HepG2 (cell line): ENCODE data around the gene MSH4. TPM values are rescaled to one million over a fixed set of nuclear protein-coding genes. Genes with fewer than 3 reads are reported as not detected.
"Not testable (repeated sequence)": the region's sequence is repeated elsewhere in the genome, so short reads cannot be mapped to it uniquely, and the experiment has no call there.

Experiments
- ATAC-seq: fragments of 200-7000 bp; cut with Tn5 transposase; 3 replicates; pipeline ENCODE4 v1.9.1; 2020; ENCODE audit warnings: mild to moderate bottlenecking, moderate library complexity
- BruUV-seq: library from RNA; stranded (reverse); fragments of 400-500 nt; replicated peaks from 2 replicates; lab custom pipeline; 2021; lab: Mats Ljungman, UMichigan
- CTCF ChIA-PET: fragments of 300-600 bp; formaldehyde crosslinking; extraction: SDS; loops from one replicate; lab custom pipeline; 2021; ENCODE audit warnings: low total read pairs, inconsistent platforms, low intra/inter-chr PET ratio; lab: Yijun Ruan, JAX
- POLR2A ChIA-PET: fragments of 350-600 bp; sonication (Branson Sonifier 250); formaldehyde crosslinking; loops from one replicate; lab custom pipeline; 2020; ENCODE audit warnings: antibody characterized with exemption, inconsistent platforms; lab: Yijun Ruan, JAX
- DNase-seq: peaks from one replicate; pipeline ENCODE4 v3.0.0-alpha.2; 2015; ENCODE audit warnings: low spot score
- FAIRE-seq: peaks from 3 replicates; lab custom pipeline; 2011; peaks lifted over from hg19 to GRCh38; lab: Jason Lieb, UNC
- H2AFZ ChIP-seq: one replicate; pipeline ENCODE4 v1.6.1; 2011; ENCODE audit warnings: low read length, inconsistent platforms
- H3K27ac ChIP-seq: fragments of 300-600 bp; 3 replicates; pipeline ENCODE4 v1.8.0; 2011; ENCODE audit warnings: mixed run types, mild to moderate bottlenecking, mixed read lengths, low read length, inconsistent platforms; ENCODE audit not compliant: insufficient read depth; ENCODE audit errors: extremely low read length
- H3K27me3 ChIP-seq, 2 experiments: fragments of 200-600 bp in 1 of 2; 2 replicates in 1 of 2; 3 replicates in 1 of 2; pipeline versions ENCODE4 v1.6.0 to v1.8.0; 2011; ENCODE audit warnings: low read length in 2 of 2, mild to moderate bottlenecking in 2 of 2, moderate library complexity in 2 of 2, inconsistent platforms in 1 of 2; ENCODE audit not compliant: insufficient read depth in 2 of 2, control insufficient read depth in 1 of 2
- H3K36me3 ChIP-seq, 2 experiments: fragments of 200-600 bp in 1 of 2; replicated peaks in 1 of 2; 2 replicates in 1 of 2; 3 replicates in 1 of 2; pipeline versions ENCODE4 v1.5.1 to v1.8.0; 2011; ENCODE audit warnings: low read length in 2 of 2, inconsistent platforms in 1 of 2; ENCODE audit not compliant: insufficient read depth in 2 of 2, control insufficient read depth in 1 of 2
- H3K4me1 ChIP-seq: 2 replicates; pipeline ENCODE4 v1.5.1; 2012; ENCODE audit warnings: low read length, inconsistent platforms; ENCODE audit not compliant: insufficient read depth
- H3K4me2 ChIP-seq: 2 replicates; pipeline ENCODE4 v1.6.0; 2011; ENCODE audit warnings: low read depth, low read length, inconsistent platforms
- H3K4me3 ChIP-seq, 3 experiments: fragments of 200-600 bp in 1 of 3; sonication (generic), shearing (Covaris generic) in 1 of 3; replicated peaks in 1 of 3; 2 replicates each; pipeline ENCODE4 v1.5.1; 2011 to 2016; ENCODE audit warnings: low read length in 3 of 3, inconsistent platforms in 2 of 3, low read depth in 2 of 3, mild to moderate bottlenecking in 2 of 3, control low read depth in 1 of 3, mixed read lengths in 1 of 3; ENCODE audit not compliant: insufficient read depth in 1 of 3
- H3K79me2 ChIP-seq: one replicate; pipeline ENCODE4 v1.6.1; 2011; ENCODE audit warnings: low read length, inconsistent platforms; ENCODE audit not compliant: insufficient read depth
- H3K9ac ChIP-seq: 2 replicates; pipeline ENCODE4 v1.6.0; 2011; ENCODE audit warnings: mild to moderate bottlenecking, low read depth, low read length, inconsistent platforms; ENCODE audit not compliant: insufficient read depth
- H3K9me3 ChIP-seq: 2 replicates; pipeline ENCODE4 v1.5.1; 2012; ENCODE audit warnings: mild to moderate bottlenecking, low read length
- H4K20me1 ChIP-seq: 2 replicates; pipeline ENCODE4 v1.6.0; 2011; ENCODE audit warnings: inconsistent platforms, mild to moderate bottlenecking, low read length, moderate library complexity; ENCODE audit not compliant: insufficient read depth
- MAFF ChIP-seq: IDR thresholded peaks from 2 replicates; pipeline ENCODE4 v1.6.1; 2011; ENCODE audit warnings: low read depth, low read length, improper control_type of control experiment
- MAFK ChIP-seq, 2 experiments: IDR thresholded peaks in 1 of 2; conservative IDR thresholded peaks in 1 of 2; 2 replicates each; pipeline ENCODE4 v1.6.1; 2011; ENCODE audit warnings: improper control_type of control experiment in 2 of 2, low read length in 2 of 2
- WGBS: methylation state at CpG from one replicate; pipeline ENCODE4 v1.1.6; 2017; ENCODE audit warnings: low lambda C conversion rate; 5-methylcytosine and 5-hydroxymethylcytosine counted together
- in situ Hi-C: cut with HindIII; loops from 2 replicates; pipeline ENCODE4 v1.10.0; 2017; ENCODE audit warnings: low pct_unique_long_range_greater_than_20kb; ENCODE audit not compliant: extremely low pct_ligation_motif_present
- intact Hi-C: fragments of 100-400 bp; cut with micrococcal nuclease; formaldehyde crosslinking; loops from one replicate; pipeline ENCODE4 v1.10.0; 2022; ENCODE audit not compliant: unreplicated experiment
- polyA plus RNA-seq, 8 experiments: library from polyadenylated mRNA; depleted of rRNA in 3 of 8; stranded (reverse) in 7 of 8; unstranded in 1 of 8; fragments of >200 nt; fragmentation: Illumina TruSeq in 4 of 8; extraction: Trizol in 4 of 8; gene quantifications; 2 replicates each; pipeline versions ENCODE4 v1.2.1 to v1.2.3, GENCODE V29; 2011 to 2016; ENCODE audit warnings: low read depth in 4 of 8, missing spikeins in 1 of 8, mixed read lengths in 1 of 8; ENCODE audit not compliant: insufficient read depth in 1 of 8
- total RNA-seq, 5 experiments: library from RNA; depleted of rRNA; stranded (reverse); fragments of >200 nt; fragmentation: Illumina TruSeq; extraction: Trizol; gene quantifications; 2 replicates each; pipeline ENCODE4 v1.2.3, GENCODE V29; 2016; ENCODE audit warnings: low read depth in 1 of 5

MSH4 gene
- total and polyA plus RNA-seq, 2 of the 13 experiments (the other 11 are each of a cell fraction or from before 2014, with no cell fraction given): 0.01 to 0.09 TPM

GRCh38 chr1:75757210-75757609 is 39.5 kb upstream of the MSH4 start:
- DNase-seq, H4K20me1 ChIP-seq, FAIRE-seq, H3K4me3 ChIP-seq, H3K79me2 ChIP-seq, H3K27ac ChIP-seq, H3K9ac ChIP-seq, H3K9me3 ChIP-seq, ATAC-seq, CTCF ChIA-PET, in situ Hi-C loops, H3K4me2 ChIP-seq, POLR2A ChIA-PET, H3K27me3 ChIP-seq, BruUV-seq, intact Hi-C loops, H3K4me1 ChIP-seq, H2AFZ ChIP-seq: not testable (repeated sequence)
- peaks cover 4 to 16% of the 10 kb centered on the region in 2 experiments for H3K36me3 ChIP-seq

GRCh38 chr1:75758543-75758942 is 38.1 kb upstream of the MSH4 start:
- WGBS: 96% methylated on average over 4 of the region's 4 CpGs
- H3K4me3 ChIP-seq, H3K4me1 ChIP-seq, POLR2A ChIA-PET, H3K9me3 ChIP-seq, DNase-seq, H3K9ac ChIP-seq, intact Hi-C loops, FAIRE-seq, ATAC-seq, H3K4me2 ChIP-seq, H2AFZ ChIP-seq, H3K79me2 ChIP-seq, H4K20me1 ChIP-seq, CTCF ChIA-PET, H3K27ac ChIP-seq, H3K27me3 ChIP-seq, BruUV-seq, in situ Hi-C loops: not testable (repeated sequence)
- H3K36me3 ChIP-seq: peaks cover 4 to 12% of the 10 kb centered on the region in 2 experiments
- TF ChIP-seq MAFK (conservative IDR thresholded peaks at IDR 0.05 in 1 of 2, IDR thresholded peaks at IDR 0.05 in 1 of 2; ENCODE audit: low read length in 2 of 2) (peak; percentile 34 to 58; a peak in 3 of 4 replicates), MAFF (peak; percentile 62)
